ENCODE results near the gene GNLY.

Gene GNLY

DNA sequence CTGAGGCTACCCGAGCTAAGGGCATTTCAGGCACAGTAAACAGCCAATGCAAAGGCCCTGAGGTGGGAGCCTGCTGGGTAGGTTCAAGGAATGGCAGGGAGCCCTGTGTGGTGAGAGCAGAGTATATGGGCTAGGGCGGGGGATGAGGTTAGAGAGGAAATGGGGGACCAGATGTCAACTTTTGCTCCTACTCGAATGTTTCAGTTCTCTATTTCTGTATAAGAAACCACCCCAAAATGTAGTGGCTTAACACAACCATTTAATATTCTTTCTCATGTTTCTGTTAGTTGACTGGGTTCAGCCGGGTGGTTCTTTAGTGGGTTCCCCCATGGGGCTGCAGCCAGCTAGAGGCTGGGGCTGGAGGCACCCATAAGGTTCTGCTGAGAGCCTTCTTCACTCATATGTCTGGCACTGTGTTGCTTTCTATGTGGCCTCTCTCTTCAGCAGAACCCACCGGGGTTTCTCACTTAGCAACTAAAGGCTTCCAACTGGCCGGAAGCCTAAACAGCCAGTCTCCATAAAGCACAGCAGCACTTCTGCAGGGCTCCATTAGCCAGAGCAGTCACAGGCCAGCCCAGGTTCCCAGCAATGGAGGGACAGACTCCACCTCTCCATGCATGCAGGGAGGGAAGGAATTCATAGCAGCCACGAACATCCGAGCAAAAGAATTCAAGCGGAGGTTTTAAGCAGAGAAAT lies 54.0 kb downstream of the GNLY start:
- DNase-seq, result no peak
